Cardiac muscle cell (in vitro differentiated cells and primary cell): ENCODE measurements around the gene OSBPL3. TPM values are rescaled to one million over a fixed set of nuclear protein-coding genes. Genes with fewer than 3 reads are reported as not detected.
"Not testable (repeated sequence)": the region's sequence is repeated elsewhere in the genome, so short reads cannot be mapped to it uniquely, and the experiment has no call there.

Experiments used
- DNase-seq, 2 donors: peaks; one replicate each; pipeline versions ENCODE4 v3.0.0 to v3.0.0-alpha.2; 2010 to 2017; ENCODE audit warnings: low read depth in 1 of 2, low spot score in 1 of 2
- H3K27ac ChIP-seq: fragments of 200-600 bp; sonication (generic); 2 replicates; pipeline ENCODE4 v1.5.1; 2016
- H3K27me3 ChIP-seq: fragments of 200-600 bp; sonication (generic); 2 replicates; pipeline ENCODE4 v1.6.0; 2016; ENCODE audit warnings: control low read depth
- H3K36me3 ChIP-seq: fragments of 200-600 bp; sonication (generic); 2 replicates; pipeline ENCODE4 v1.5.1; 2016; ENCODE audit warnings: control low read depth
- H3K4me1 ChIP-seq: fragments of 200-600 bp; sonication (generic); 2 replicates; pipeline ENCODE4 v1.8.1; 2017; ENCODE audit warnings: low read depth, mild to moderate bottlenecking, mixed run types
- H3K4me3 ChIP-seq: fragments of 200-600 bp; sonication (generic); 2 replicates; pipeline ENCODE4 v1.5.1; 2016; ENCODE audit warnings: mild to moderate bottlenecking
- H3K9me3 ChIP-seq: fragments of 200-600 bp; sonication (generic); 2 replicates; pipeline ENCODE4 v1.5.1; 2017; ENCODE audit warnings: low read depth, mild to moderate bottlenecking, control low read depth
- CTCF ChIP-seq: IDR thresholded peaks from 2 replicates; pipeline ENCODE4 v1.5.1; 2012; ENCODE audit warnings: low read depth, mild to moderate bottlenecking, low read length
- polyA plus RNA-seq: library from polyadenylated mRNA; unstranded; fragments of >200 nt; fragmentation: Nextera tagmentation; extraction: Ambion mirVana; gene quantifications from 2 replicates; pipeline ENCODE4 v1.2.1, GENCODE V29; 2016
- total RNA-seq: library from RNA; depleted of rRNA; stranded (reverse); fragments of >200 nt; gene quantifications from 2 replicates; pipeline ENCODE4 v1.2.3, GENCODE V29; 2016

OSBPL3 gene
- total and polyA plus RNA-seq, 2 experiments from 2014 or later = 7.5 to 8.2 TPM

GRCh38 chr7:24800667-24801066, 179.3 kb downstream of the OSBPL3 start:
- no peak for TF ChIP-seq CTCF
- no peaks in the 10 kb centered on the region for H3K27me3 ChIP-seq
- no peak for DNase-seq
- H3K9me3 ChIP-seq = no peaks in the 10 kb centered on the region
- no peak overlapping the region for H3K27ac ChIP-seq
- H3K36me3 ChIP-seq = peaks cover 4% of the 10 kb centered on the region
- H3K4me1 ChIP-seq = no peaks in the 10 kb centered on the region
- H3K4me3 ChIP-seq = no peak overlapping the region

GRCh38 chr7:24800073-24800472, 179.9 kb downstream of the OSBPL3 start:
- no peaks in the 10 kb centered on the region for H3K9me3 ChIP-seq
- no peaks in the 10 kb centered on the region for H3K27me3 ChIP-seq
- no peak for DNase-seq
- H3K27ac ChIP-seq = no peak overlapping the region
- no peak overlapping the region for H3K4me3 ChIP-seq
- H3K36me3 ChIP-seq = peaks cover 4% of the 10 kb centered on the region
- TF ChIP-seq CTCF = no peak
- no peaks in the 10 kb centered on the region for H3K4me1 ChIP-seq

GRCh38 chr7:24799506-24799905, 180.5 kb downstream of the OSBPL3 start:
- no peaks in the 10 kb centered on the region for H3K27me3 ChIP-seq
- no peak overlapping the region for H3K27ac ChIP-seq
- no peak for TF ChIP-seq CTCF
- no peaks in the 10 kb centered on the region for H3K4me1 ChIP-seq
- H3K4me3 ChIP-seq = no peak overlapping the region
- peaks cover 4% of the 10 kb centered on the region for H3K36me3 ChIP-seq
- no peak for DNase-seq
- H3K9me3 ChIP-seq = no peaks in the 10 kb centered on the region

- H3K36me3 ChIP-seq = peaks cover 4% of the 10 kb centered on the region
- DNase-seq = no peak
These were observed 181.7 kb downstream of the OSBPL3 start for GRCh38 chr7:24798261-24798660.

GRCh38 chr7:24797270-24797669, 182.7 kb downstream of the OSBPL3 start:
- H3K27ac ChIP-seq = no peak overlapping the region
- H3K36me3 ChIP-seq = no peaks in the 10 kb centered on the region
- no peak overlapping the region for H3K4me3 ChIP-seq
- no peak for TF ChIP-seq CTCF
- H3K9me3 ChIP-seq = no peaks in the 10 kb centered on the region
- H3K27me3 ChIP-seq = no peaks in the 10 kb centered on the region
- H3K4me1 ChIP-seq = no peaks in the 10 kb centered on the region
- no peak for DNase-seq

More at GRCh38 chr7:24798261-24798660, 181.7 kb downstream of the OSBPL3 start:
- Histone ChIP-seq H3K27ac (no peak overlapping the region), H3K27me3 (no peaks in the 10 kb centered on the region), H3K4me3 (no peak overlapping the region), H3K4me1 (no peaks in the 10 kb centered on the region), H3K9me3 (no peaks in the 10 kb centered on the region)
- TF ChIP-seq CTCF = no peak

GRCh38 chr7:24795407-24795767, 184.6 kb downstream of the OSBPL3 start:
- H3K9me3 ChIP-seq = no peaks in the 10 kb centered on the region
- H3K27ac ChIP-seq = no peak overlapping the region
- no peaks in the 10 kb centered on the region for H3K36me3 ChIP-seq
- no peaks in the 10 kb centered on the region for H3K4me1 ChIP-seq
- no peaks in the 10 kb centered on the region for H3K27me3 ChIP-seq
- DNase-seq = no peak
- no peak for TF ChIP-seq CTCF
- H3K4me3 ChIP-seq = no peak overlapping the region

GRCh38 chr7:24794751-24795406, 185.1 kb downstream of the OSBPL3 start:
- not testable (repeated sequence) for H3K27ac ChIP-seq, H3K4me3 ChIP-seq, H3K4me1 ChIP-seq, H3K36me3 ChIP-seq, DNase-seq, H3K9me3 ChIP-seq, H3K27me3 ChIP-seq
